Measurements from ENCODE around the gene LMO2.

LMO2 gene

DNA sequence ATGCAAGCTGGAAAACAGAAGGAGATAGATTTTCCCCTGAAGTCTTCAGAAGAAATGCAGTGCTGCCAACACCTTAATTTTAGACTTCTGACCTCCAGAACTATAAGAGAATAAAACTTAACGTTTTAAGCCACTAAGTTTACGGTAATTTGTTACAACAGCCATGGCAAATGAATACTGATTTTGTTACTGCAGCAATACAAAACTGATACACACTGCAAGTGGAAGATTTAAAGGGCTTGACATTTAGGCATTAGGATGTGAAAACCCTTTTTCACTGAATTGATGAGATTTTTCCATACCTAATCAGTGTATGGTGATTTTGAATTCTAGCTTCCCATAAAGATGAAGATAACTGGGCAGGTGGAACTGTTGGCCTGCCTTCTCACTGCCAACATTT, 22.1 kb upstream of the LMO2 start:
- DNase-seq, result no peak

DNA sequence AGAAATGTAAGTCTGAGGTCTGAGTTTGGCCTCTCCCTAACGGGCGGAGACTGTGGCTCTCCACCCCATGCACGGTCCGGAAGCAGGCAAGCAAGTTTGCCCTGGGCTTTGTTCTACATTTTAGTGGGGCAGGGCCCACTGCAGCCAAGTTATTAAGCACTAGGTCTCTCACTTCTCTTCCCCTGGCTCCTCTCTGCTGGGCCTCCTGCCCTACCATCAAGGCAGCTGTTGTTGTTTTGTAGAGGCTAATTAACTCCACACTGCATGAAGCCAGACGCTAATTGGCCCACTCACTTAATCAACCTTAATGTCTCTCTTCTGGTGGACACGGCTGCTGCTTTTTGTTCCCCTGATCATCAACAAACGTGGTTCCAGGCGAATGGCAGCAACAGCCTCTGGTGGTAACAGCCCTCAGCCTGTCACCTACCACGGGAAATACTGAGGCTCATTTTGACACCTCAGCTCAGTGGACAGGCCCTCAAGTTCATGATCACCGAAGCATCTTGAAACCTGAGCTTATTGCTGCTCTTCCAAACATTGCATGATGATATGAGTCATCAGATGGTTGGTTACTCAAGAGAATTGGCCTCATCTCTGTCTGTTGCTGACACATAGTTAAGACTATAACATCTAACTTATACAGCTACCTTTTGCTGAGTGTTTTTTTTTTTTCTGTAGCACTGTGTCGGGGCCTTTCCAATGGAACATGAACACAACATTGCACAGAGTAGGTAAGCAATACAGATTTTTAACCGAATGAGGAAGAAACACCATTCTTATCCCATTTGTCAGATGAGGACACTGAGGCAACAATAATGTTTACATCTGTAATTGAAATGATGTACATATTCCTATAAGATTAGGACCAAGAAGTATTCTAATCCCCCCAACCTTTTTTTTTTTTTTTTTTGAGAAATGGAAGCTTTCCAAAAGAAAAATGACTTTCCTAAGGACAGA, 20.8 kb upstream of the LMO2 start:
- peak; percentile 94 to 96 for DNase-seq

DNA sequence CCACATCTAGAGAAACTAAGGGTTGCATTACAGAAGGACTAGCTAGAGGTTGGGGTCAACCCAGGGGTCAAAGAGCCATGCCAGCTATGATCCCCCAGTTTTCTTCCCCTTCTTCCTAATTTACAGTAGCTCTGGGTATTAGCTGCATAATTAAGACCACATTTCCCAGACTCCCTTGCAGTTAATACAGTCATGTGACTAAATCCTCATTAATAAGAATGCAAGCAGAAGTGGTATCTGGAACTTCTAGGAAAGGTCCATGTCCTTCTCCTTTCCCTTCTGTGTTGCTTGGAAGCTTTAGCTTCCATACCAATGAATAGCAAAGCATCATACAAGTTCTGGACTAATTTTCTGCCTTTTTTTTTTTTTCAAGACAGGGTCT, 19.1 kb upstream of the LMO2 start:
- DNase-seq, result no peak

DNA sequence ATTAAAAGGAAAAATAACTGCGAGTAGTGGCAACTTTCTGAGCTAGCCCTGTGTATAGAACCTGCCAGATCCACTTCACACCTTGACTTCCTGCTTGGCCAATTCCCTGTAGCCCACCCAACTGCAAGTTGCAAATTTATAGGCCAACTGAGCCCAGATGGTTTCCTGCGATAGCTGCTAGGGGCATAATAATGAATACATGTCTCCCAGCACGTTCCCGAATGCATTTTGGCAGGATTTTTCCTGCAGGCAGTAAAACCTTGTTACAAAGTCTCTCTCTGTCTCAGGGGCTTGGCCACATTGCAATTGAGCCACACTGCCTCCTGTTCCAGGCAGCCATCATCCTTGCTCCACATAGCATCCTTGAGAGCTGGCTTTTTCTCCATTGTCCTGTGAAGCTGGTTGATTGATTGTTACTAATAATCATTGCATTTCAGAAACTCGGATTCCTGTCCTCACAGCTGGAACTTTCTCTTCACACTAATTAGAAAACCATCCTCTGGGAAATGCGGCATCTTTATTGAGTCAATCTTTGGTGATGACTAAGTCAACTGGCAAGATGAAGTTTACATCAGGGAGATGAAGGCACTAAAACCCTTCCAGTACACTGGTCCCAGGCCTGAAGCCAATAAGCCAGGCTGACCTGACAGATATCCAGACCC, 18.6 kb upstream of the LMO2 start:
- DNase-seq, result peak in 1 of 2 experiments; percentile 74

DNA sequence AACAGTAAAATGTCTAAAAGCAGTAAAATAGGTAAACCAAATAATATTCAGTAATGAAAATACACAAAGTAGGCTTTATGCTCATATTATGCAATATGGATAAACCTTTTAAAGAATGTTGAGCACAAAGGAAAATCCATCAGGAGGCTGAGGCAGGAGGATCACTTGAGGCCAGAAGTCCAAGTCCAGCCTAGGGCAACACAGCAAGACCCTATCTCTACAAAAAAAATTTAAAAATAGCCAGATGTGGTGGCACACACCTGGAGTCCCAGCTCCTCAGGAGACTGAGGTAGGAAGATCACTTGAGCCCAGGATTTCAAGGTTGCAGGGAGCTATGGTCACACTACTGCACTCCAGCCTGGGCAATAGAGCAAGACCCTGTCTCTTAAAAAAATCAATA, 17.7 kb upstream of the LMO2 start:
- DNase-seq, result no peak

DNA sequence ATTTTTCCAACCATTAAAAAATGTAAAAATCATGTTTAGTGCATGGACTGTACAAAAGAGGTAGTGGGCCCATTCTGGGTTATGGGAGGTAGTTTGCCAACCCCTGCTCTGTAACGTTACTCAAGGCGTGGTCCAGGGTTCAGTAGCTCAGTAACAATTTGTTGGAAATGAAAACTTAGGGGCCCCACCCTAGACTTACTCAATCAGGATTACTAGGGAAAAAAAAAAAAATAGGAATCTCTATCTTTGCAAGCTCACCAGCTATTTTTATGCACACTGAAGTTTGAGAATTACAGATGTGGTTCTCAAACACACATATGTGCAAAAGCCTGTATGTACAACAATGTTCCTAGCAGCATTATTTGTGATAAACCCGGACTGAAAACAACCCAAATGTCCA, 17.3 kb upstream of the LMO2 start:
- DNase-seq, result no peak

DNA sequence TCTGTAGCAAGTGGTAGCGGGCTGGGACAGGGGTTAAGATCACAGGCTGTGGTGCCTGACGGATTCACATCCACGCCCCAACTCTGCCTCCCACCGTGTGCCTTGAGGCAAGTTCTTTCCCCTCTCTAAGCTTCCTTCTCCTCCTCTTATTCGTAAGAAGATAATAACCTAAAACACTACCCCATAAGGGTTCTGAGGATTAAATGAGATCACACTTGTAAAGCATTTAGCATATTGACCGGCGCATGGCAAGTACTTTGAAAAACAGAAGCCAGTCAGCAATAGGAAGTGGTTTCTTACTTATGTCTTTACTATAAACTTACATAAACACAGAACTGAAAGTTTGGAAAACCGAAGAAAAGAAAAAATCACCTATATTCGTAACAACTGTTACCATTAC, 15.5 kb upstream of the LMO2 start:
- no peak for DNase-seq

DNA sequence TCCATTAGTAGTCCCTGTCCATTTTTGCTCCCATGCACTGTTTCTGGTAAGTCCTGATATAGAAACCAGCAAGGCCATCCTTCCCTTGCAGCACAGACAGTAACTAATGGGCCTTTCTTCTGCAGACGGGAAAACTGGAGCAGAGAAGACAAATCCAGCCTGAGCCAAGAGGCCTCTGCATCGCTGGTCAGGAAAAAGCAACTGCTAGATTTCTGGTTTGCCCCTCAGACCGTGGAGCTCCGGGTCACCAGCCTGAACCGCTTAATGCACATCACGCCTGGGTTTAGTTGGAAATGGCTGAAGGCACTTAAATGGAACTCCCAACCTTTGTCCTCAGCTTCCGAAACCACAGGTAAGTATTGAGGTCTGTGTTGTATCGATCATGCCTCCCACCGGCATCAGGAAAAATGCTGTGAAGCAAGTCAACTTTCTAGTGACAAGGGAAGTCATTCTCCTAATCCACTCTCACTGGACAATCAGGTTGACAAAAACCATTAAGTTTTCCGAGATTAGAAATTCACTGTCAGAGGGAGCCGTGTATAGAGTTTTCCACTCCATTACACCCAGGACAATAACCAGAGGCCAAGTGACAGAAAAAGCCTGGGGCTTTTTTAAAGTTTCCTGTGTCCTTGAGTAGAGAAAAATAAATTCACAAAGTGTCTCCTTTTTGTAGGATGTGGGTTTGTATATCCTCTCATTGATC, 14.8 kb upstream of the LMO2 start:
- DNase-seq, result no peak

DNA sequence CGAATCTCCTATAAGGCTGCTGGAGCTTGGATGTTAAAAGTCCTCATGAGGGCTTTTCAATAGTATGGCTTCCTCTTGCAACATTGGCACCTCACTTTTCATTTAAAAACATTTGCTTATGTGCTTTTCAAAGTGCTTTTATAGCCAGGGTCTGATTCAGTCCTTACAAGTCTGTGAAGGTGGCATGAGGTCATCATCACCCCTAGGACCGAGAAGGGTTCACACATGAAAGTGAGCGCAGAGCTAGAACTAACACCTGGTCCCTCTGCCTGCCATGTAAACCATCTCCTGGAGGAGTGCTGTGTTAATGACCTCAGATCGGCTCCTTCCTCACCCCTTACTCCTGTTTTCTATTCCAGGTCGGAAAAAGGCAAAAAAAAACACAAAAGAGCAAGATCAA, 12.2 kb upstream of the LMO2 start:
- no peak for DNase-seq

DNA sequence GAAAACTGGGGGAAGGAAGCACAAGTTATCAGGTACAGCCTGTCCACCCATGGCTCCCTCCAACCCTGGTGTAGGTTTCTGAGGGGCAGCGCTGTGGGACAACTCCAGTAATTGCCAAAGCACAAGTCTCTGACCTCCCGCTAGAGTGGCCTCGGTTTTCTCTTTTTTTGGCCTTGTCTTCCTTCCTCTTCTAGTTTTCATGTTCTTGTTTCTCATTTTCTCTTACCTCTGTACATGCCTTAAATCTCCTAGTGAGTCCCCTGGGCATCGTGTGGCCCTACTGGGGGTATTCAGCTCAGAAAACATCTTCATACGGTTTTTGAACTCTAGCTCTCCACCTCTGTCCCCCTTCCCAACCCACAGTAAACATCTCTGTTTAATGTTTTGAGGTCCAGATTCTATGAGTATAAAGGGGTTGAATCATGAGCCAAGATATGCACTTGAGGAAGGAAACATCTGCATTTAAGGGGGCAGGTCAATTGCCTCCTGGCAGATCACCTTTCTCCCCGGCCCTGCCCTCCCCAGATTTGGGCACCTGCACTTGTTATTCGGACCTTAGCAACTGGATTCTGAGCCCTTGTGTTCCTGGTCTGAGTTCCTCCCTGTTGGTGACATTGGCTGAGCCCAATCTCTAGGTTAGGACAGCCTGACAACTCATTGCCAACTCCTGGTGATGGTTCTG, 8.4 kb upstream of the LMO2 start:
- no peak for DNase-seq

DNA sequence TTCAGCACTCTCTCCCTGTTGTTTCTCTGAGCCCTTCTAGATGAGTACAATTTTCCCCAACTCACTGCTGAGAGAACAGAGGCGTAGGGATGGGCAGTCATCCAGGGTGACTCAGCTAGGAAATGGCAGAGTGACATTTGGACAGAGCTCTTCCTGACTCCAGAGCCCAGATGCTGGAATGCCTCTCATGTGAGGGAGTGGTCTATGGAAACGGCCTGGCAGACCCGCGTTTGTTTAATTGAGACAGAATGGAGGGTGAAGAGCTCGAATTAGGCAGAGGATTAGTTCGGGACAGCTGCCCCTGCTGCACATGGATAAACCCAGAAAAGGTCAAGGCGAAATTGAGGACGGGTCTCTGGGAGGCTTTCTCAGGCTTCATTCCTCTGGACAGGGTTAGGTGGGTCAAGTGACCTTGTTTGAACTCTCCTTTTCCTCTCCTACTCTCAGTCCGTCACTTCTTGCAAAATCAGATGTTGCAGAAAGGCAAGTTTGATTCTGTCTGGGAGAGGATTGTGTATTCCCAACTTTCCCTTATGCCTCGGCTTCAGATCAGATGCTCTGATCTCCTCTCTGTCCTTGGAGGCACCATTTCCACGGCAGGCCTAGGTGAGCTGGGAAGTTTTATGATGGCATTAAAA, 7.6 kb upstream of the LMO2 start:
- peak; percentile 95 to 97 for DNase-seq

DNA sequence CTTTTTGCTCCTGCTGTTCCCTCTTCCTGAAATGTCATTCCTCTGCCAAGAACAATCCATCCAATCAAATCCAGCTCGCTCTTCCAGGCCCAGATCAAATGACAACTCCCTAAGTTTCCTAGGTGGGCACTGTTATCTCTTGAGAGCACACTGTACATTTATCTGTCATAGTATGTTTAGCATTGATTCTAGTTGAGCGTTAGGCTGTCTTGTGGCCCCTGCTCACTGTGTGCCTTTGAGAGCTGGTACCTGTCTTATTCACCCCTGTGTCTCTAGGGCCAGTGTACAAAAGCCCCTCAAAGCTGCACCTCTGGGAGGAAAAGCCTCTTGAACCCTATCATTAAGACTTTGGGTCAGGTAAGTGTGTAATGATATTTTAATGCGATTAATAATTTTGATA, 7.1 kb upstream of the LMO2 start:
- peak in 1 of 2 experiments; percentile 37 for DNase-seq

DNA sequence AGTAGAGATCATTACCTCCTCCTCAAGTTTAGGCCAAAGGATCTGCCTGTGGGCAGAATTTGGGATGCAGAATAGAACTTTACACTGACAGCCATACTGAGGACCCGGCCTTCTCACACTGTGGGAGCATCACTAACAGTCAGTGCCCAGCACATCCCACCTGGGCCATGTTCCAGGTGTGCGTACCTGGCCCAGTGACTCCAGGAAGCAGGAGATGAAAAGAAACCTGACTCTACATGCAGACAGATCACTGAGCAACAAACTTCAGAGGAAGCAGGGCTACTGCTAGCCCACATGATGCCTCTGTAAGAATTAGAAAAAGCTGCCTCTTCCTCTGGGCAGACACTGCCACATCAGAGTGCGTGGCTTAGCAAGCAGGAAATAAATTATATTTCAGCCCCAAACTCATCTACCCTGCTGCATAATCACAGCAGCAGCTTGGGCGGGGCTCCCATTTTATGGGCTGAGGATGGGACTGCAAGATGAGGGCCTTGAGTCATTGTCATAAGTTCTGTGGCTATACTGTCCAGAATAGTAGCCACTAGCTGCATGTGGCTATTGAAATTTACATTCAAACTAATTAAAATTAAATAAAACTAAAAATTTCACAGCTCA, 6.0 kb upstream of the LMO2 start:
- DNase-seq, result no peak

DNA sequence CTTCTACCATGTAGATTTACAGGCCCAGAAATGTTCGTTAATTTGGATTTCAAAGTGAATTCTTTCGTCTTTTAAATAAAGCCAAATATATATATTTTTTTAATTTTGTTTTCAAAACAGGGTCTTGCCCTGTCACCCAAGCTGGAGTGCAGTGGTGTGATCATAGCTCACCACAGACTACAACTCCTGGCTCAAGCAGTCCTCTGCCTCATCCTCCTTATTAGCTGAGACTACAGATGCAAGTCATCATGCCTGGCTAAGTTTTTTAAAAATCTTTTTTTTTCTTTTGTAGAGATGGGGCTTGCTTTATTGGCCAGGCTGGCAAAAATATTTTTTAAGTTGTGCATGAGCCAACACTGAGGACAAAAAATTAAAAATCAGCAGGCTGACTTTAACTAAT, 5.0 kb upstream of the LMO2 start:
- DNase-seq, result no peak

DNA sequence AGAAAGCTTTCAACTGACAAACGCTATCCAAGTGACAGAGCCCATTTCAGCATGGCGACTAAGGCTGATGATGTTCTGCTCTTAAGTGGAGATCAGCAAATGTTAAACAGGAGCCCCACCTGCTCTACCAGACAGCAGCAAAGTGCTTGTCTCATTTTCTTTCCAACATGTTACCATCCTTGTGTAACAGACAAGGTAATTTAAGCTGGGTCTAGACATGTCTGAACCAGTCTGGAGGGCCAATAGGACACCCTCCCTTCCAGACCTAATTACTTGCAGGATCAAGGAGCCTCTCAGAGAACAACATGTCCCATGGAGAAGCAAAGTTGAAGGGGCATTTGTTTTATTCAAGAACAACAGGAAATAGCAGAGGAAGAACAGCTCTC, 3.9 kb upstream of the LMO2 start:
- DNase-seq, result peak in 1 of 2 experiments; percentile 16

DNA sequence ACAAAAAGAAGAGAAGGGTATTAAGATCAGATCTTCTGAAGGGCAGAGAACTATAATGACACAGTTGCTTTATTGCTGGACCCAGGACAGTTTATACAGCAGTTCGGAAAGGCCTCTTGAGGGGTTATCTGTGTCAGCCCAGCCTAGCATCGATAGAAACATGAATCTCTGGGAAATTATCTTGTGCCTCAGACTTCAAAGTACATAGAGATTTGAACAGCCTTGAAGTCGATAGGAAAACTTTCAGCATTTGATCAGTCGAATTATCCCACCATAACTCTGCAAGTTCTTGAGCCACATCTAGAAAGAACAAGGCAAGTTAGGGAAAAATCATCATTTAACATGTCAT, 2.5 kb upstream of the LMO2 start:
- no peak for DNase-seq

DNA sequence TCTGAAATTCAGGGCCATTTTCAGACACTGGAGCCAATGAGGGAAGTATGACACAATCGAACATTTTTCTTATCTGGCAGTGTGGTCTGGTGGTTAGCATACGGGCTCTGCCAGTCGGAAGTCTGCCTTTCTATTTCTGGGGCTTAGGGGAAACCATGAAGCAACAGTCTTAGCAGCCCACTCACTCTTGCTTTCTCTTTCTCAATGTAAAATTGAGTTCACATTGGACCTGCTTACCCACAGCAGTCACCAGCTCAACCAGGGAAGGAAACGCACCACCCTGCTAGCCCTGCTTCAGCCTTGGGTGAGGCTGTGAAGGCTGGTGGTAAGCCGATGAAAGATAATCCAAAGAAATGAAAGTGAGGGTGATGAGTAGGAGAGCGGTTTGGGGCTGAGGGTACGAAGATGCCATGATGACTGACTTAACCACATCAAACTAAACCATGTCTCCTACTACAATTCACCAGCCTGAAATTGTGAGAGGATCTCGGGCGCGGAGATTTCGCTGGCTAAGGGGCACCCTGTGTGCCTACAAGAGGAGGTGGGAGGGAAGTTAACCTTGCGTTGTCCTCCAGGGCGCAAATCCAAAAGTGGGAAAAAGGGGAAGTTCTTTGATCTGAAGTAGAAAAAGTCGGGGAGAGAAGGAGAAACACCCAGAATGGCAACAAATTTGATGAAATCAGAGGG, 2.0 kb upstream of the LMO2 start:
- no peak for DNase-seq

DNA sequence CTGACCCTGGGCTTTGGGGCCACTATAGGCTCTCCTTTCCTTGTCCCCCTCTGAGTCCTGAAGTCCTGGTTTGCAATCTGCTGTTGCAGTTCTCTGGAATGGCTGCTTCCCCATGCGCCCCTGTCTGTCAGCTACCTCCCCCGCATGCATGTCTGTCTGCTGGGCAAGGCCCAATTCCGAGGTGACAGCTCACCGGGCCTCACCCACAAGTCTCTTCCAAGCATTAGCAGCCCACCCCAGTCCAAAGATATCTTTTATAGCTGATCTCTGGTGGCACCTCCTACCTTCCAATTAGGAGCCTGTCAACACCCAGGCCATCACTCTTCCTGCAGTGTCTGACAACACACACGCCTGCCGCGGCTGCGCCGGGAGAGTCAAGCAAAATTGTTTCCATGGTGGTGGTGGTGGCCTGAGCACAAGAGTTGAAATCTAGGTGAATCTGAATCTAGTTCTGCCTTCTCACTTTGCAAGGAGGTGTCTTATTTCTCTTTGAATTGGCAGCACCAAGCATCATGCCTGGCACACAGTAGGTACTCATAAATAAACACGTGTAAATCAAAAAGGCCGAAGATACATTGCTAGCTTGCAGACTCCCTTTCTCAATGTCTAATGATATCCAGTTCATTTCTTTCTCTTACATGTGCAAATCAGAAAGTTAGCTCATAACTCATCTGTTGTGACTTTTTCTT, 1.2 kb upstream of the LMO2 start:
- DNase-seq, result no peak

DNA sequence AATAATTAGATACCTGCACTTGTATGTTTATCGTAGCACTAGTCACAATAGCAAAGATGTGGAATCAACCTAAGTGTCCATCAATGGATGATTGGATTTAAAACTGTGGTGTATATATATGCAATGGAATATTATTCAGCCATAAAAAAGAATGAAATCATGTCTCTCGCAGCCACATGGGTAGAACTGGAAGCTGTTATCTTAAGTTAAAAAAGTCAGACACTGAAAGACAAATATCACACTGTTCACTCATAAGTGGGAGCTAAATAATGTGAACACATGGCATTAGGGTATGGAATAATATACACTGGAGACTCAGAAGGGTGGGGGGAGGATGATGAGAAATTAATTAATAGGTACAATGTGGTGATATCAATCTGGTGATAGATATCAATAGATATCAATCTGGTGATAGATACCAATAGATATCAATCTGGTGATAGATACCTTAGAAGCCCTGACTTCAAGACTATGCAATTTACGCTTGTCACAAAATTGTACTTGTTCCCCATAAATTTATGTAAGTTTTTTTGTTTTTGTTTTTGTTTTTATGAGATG, 2.0 kb downstream of the LMO2 start:
- DNase-seq, result no peak

DNA sequence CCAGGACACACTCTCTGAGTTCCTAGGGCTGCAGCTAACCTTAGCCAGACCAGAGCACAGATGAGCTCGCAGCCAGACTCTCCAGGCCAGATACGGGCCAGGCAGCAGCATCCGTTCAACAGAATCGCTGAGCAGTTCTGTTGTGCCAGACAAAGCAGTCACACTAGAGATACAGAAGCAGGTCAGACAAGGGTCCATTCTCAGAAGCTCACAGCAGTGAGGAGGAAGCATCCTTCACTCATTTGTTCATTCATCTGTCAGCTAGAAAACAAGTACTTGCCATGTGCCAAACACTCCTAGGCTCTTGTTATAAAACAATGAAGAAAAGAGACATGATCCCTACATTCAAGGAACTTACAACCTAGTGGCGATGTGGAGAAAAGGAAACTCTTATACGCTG, 2.6 kb downstream of the LMO2 start:
- DNase-seq, result no peak

DNA sequence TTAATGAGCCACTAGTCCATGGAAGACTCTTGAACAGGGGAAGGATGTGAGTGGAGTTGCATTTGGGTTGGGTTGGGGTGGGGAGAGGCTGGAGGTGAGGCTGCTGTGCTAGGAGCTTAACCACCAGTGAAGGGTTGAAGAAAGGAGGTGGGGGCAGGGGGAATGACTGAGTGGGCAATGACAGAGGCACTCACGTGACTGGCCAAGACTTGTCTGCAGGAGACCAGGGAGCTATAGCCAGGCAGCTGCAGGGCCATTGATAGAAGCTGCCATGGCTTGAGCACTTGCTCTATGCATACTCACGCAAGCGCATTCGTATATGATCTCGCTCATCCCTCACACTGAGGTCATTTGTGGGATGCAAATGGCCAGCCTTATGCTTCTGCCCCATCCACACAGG, 4.0 kb downstream of the LMO2 start:
- DNase-seq, result no peak

Measured in NCI-H446 (cell line).